Psoas muscle (tissue), 8 donors: ENCODE data around the gene TRIM69. TPM values are rescaled to one million over a fixed set of nuclear protein-coding genes. Genes with fewer than 3 reads are reported as not detected.

Source experiments
- ATAC-seq, 4 donors: fragments of 200-7000 bp; cut with Tn5 transposase; one replicate each; pipeline ENCODE4 v1.9.1; 2020; ENCODE audit warnings: moderate library complexity in 3 of 4, mild to moderate bottlenecking in 2 of 4
- DNase-seq, 2 donors: peaks; one replicate each; pipeline ENCODE4 v3.0.0-alpha.2; 2020
- H3K27ac ChIP-seq: fragments of 200-600 bp; one replicate; pipeline ENCODE4 v1.8.0; 2022
- H3K27me3 ChIP-seq, 3 donors: fragments of 200-600 bp in 1 of 3; one replicate each; pipeline versions ENCODE4 v1.6.1 to v1.8.0; 2013 to 2022; ENCODE audit warnings: low read length in 2 of 3, mild to moderate bottlenecking in 2 of 3, moderate library complexity in 1 of 3; ENCODE audit not compliant: insufficient read depth in 3 of 3
- H3K36me3 ChIP-seq, 2 donors: fragments of 200-600 bp in 1 of 2; one replicate each; pipeline versions ENCODE4 v1.6.1 to v1.8.0; 2013 to 2022; ENCODE audit warnings: low read depth in 1 of 2, mild to moderate bottlenecking in 1 of 2, moderate library complexity in 1 of 2; ENCODE audit not compliant: insufficient read depth in 1 of 2
- H3K4me1 ChIP-seq: fragments of 200-600 bp; one replicate; pipeline ENCODE4 v1.8.0; 2022
- H3K4me3 ChIP-seq: fragments of 200-600 bp; one replicate; pipeline ENCODE4 v1.8.0; 2022; ENCODE audit warnings: mild to moderate bottlenecking
- H3K9me3 ChIP-seq: fragments of 200-600 bp; one replicate; pipeline ENCODE4 v1.8.0; 2022
- CTCF ChIP-seq: fragments of 200-600 bp; IDR thresholded peaks from one replicate; pipeline ENCODE4 v1.8.0; 2022; ENCODE audit warnings: antibody characterized with exemption
- WGBS, 3 donors: extraction: QIAGEN DNeasy Blood & Tissue Kit; methylation state at CpG; one replicate each; pipeline versions ENCODE4 v1.1.6 to v1.1.7; 2013; 5-methylcytosine and 5-hydroxymethylcytosine counted together
- intact Hi-C, 2 donors: fragments of 100-400 bp; cut with DNase I; formaldehyde crosslinking; loops; one replicate each; pipeline versions ENCODE4 v1.11.0 to v1.14.2; 2022
- polyA plus RNA-seq, 3 donors: library from polyadenylated mRNA; stranded (reverse); fragments of 200-250 nt; gene quantifications; one replicate each; pipeline ENCODE4 v1.2.3, GENCODE V29; 2013
- total RNA-seq, 4 donors: library from RNA; stranded (reverse); fragmentation: NEBNext Ultra II Directional in 2 of 4; extraction: Animal tissue kit (Norgen Biotek cat#: 25700) in 2 of 4; gene quantifications; one replicate each; pipeline versions ENCODE4 v1.2.1 to v1.2.4, GENCODE V29; 2021 to 2023
- donor health status: healthy with polysubstance abuse.
- donor health status: DM: no; HTN: no; CAD: no; lungs with moderate emphysema.
- donor health status: Bipolar disorder and iron deficiency.
- donor health status: healthy.
- donor health status: DM: yes; HTN: yes; CAD: no.
- donor health status: DM: no; HTN: no; CAD: no.
- donor health status: DM: no; HTN: no; CAD: no.
- donor health status: DM: yes; HTN: yes; CAD: no.

The TRIM69 gene
- total and polyA plus RNA-seq, 7 donors: 22.3 to 39.0 (median 29.7) TPM

DNA sequence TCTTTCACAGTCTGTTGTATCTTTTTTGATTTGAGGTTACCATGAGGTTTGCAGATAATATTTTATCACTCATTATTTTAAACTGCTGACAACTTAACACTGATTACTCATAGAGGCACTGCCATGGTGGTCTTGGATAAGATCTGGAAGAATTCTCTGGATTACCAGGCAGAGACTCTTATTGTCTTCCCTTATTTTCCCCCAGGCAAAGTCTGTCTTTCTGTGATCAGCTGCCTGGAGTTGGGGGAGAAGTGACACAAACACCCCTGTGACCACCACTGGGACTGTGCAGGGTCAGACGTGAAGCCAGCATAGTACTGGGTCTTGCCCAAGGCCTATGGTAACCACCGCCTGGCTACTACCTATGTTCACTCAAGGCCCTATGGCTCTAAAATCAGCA lies 29.9 kb upstream of the TRIM69 start:
- DNase-seq (no peak), ATAC-seq (no peak)
- Histone ChIP-seq H3K4me1 (no peaks in the 10 kb centered on the region), H3K36me3 (no peaks in the 10 kb centered on the region), H3K4me3 (no peak overlapping the region), H3K27ac (no peak overlapping the region), H3K9me3 (no peaks in the 10 kb centered on the region), H3K27me3 (no peaks in the 10 kb centered on the region)
- TF ChIP-seq CTCF: no peak
- intact Hi-C loops: no loop called here
- WGBS, 3 donors: 97 to 100% (median 98%) methylated on average over 2 of the region's 2 CpGs

DNA sequence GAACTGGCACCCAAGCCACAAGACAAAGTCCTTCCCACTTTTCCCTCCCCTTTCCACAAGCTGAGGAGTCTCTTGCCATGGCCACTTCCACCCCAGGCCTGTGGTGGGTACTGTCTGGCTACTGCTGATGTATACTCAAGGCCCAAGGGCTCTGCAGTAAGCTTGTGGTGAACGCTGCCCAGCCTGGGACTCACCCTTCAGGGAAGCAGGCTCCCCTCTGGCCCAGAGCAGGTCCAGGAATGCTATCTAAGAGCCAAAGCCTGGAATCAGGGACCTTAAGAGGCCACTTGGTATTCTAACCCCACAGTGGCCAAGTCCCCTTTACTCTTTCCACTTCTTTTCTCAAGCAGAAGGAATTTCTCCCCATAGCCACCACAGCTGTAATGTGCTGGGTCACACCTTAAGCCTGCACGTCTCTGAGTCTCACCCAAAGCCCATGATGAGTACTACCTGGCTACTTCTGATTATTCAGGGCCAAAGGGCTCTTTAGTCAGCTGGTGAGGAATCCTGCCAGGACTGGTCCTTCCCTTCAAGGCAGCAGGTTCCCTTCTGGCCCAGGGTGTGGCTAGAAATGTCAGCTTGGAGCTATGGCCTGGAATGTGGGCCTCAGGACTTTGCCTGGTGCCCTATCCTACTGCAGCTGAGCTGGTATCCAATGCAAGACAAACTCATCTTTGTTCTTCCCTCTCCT lies 29.2 kb upstream of the TRIM69 start:
- Histone ChIP-seq H3K4me1 (no peaks in the 10 kb centered on the region), H3K36me3 (no peaks in the 10 kb centered on the region), H3K27ac (no peak overlapping the region), H3K9me3 (no peaks in the 10 kb centered on the region), H3K27me3 (no peaks in the 10 kb centered on the region), H3K4me3 (no peak overlapping the region)
- no peak for TF ChIP-seq CTCF
- no peak for DNase-seq
- no peak for ATAC-seq
- intact Hi-C loops: no loop called here
- WGBS, 3 donors: 89 to 93% (median 91%) methylated on average over 2 of the region's 2 CpGs

GRCh38 chr15:44710236-44711095 lies 25.9 kb upstream of the TRIM69 start:
- Histone ChIP-seq H3K27ac (peak overlapping the region; percentile 95), H3K4me3 (peak overlapping the region; percentile 82), H3K4me1 (peaks cover 4% of the 10 kb centered on the region), H3K27me3 (no peaks in the 10 kb centered on the region), H3K36me3 (peaks cover under 1 to 6% of the 10 kb centered on the region in 2 donors), H3K9me3 (no peaks in the 10 kb centered on the region)
- peak; percentile 8 for TF ChIP-seq CTCF
- intact Hi-C loops: loop anchor here (1.0 to 5.0 kb wide), 2 partner anchors 47 to 48 kb away; partner anchors contain the start of gene SPG11 (in 2 of the 2)
- WGBS, 3 donors: 23 to 27% (median 26%) methylated on average over 11 of the region's 11 CpGs
- ATAC-seq: no peak
- peak in 1 of 2 donors; percentile 20 for DNase-seq

DNA sequence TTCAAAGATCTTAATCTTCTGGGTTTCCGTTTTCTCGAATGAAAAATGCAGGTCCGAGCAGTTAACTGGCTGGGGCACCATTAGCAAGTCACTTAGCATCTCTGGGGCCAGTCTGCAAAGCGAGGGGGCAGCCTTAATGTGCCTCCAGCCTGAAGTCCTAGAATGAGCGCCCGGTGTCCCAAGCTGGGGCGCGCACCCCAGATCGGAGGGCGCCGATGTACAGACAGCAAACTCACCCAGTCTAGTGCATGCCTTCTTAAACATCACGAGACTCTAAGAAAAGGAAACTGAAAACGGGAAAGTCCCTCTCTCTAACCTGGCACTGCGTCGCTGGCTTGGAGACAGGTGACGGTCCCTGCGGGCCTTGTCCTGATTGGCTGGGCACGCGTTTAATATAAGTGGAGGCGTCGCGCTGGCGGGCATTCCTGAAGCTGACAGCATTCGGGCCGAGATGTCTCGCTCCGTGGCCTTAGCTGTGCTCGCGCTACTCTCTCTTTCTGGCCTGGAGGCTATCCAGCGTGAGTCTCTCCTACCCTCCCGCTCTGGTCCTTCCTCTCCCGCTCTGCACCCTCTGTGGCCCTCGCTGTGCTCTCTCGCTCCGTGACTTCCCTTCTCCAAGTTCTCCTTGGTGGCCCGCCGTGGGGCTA lies 25.1 kb upstream of the TRIM69 start, which contains the start of the genes B2M and PATL2:
Gene B2M, plus strand, starts transcription at position 422 of the 647 bp plus-strand sequence. Its CDS starts 30 bp downstream, at position 452.
Gene PATL2, minus strand, starts transcription at position 228 of the 647 bp plus-strand sequence. CDS start 34,833 bp downstream, outside the sequence.
- 0 to 1% (median 0%) methylated on average over 37 of the region's 37 CpGs for WGBS, 3 donors
- Histone ChIP-seq H3K4me3 (peak within 1 kb of the TSS; percentile 82), H3K36me3 (peaks cover 6 to 14% of the 10 kb centered on the region in 2 donors), H3K27me3 (no peaks in the 10 kb centered on the region), H3K27ac (peak within 1 kb of the TSS; percentile 95), H3K9me3 (no peaks in the 10 kb centered on the region), H3K4me1 (peaks cover 4% of the 10 kb centered on the region)
- peak; percentile 97 to 98 (median 98) for ATAC-seq
- no peak for TF ChIP-seq CTCF
- intact Hi-C loops: loop anchor here (1.0 to 5.0 kb wide), 2 partner anchors 48 to 49 kb away; partner anchors contain the start of gene SPG11 (in 2 of the 2)
- DNase-seq: peak; percentile 94 to 98
